GDM1 (cell line): ENCODE data around the gene DHX30.
"Not testable (repeated sequence)": the region's sequence is repeated elsewhere in the genome, so short reads cannot be mapped to it uniquely, and the experiment has no call there.

Source experiments
- DNase-seq: peaks from one replicate; lab custom pipeline; 2025; lab: John Stamatoyannopoulos, UW

DHX30 gene

DNA sequence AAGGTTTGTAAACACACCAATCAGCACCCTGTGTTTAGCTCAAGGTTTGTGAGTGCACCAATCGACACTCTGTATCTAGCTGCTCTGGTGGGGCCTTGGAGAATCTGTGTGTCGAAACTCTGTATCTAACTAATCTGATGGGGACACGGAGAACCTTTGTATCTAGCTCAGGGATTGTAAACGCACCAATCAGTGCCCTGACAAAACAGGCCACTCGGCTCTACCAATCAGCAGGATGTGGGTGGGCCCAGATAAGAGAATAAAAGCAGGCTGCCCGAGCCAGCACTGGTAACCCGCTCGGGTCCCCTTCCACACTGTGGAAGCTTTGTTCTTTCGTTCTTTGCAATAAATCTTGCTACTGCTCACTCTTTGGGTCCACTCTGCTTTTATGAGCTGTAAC lies 85.1 kb downstream of the DHX30 start:
- DNase-seq, result not testable (repeated sequence)

- no peak for DNase-seq
These were observed 86.2 kb downstream of the DHX30 start for GRCh38 chr3:47888986-47889757.

DNA sequence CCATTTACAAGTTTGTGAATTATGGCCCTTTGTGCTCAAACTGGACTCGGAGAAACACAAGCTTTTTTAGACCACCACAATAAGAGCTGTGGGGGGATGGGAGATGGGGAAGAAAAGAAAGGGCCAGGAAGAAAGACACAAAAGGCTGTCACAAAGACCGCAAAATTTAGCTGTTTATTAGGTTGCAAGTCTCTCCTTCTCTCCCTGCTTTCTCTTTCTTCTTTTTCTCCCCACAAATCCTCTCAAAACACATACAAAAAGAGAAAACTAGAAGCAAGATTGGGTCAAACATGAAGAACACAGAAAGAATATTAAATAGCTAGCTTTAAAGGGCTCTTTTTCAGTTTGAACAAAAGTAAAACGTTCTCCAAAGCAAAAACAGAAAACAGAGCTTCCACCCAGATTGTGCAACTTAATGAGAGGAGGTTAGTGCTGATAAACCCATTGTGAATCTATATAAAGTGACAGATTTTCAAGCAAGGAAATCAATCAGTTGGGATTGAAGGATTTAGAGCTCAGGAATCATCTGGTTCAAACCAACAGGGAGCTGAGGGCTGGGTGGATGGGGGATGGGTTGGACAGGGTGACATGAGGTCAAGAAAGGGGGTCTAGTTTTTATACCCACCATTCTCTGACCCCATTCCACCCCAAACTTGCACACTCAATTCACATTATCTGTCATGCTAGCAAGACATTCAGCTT lies 87.3 kb downstream of the DHX30 start:
- DNase-seq, result no peak

DNA sequence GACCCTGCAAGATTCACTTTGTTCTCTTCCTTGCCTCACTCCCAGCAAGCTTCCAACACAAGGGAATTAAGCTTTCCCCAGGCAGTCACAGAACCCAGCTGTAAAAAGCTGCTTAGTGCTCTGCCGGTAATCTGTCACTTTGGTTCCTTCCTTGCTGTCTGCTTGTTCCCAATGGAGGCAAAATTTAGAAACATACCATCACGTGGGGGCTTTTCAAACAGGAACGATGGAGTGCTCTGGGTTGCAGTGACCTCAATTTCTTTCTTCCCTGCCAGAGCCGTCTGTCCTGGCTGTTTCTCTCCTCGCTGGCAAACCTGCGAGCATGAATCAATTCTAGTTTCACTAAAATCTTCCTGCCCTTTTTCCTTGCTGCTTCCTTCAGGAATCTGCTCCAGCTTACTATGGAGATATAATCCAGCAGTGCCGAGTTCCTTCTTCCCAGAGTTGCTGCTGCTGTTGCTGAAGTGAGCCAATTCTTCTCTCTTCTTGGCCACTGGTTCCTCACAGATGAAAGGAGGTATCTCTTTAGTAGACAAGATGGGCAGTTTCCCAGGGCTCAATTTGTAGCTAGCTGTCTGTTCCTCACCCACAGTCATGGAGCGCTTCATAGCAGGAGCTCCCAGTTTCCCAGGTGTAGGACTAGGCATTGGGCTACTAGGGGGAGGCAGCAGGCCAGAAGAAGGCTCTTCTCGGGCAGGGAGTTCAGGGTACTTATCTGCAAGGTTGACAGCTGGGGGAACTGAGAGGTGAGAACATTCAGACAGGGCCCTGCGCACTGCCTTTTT lies 88.1 kb downstream of the DHX30 start:
- DNase-seq, result no peak

GRCh38 chr3:47891613-47892005 lies 88.7 kb downstream of the DHX30 start:
- DNase-seq, result no peak

DNA sequence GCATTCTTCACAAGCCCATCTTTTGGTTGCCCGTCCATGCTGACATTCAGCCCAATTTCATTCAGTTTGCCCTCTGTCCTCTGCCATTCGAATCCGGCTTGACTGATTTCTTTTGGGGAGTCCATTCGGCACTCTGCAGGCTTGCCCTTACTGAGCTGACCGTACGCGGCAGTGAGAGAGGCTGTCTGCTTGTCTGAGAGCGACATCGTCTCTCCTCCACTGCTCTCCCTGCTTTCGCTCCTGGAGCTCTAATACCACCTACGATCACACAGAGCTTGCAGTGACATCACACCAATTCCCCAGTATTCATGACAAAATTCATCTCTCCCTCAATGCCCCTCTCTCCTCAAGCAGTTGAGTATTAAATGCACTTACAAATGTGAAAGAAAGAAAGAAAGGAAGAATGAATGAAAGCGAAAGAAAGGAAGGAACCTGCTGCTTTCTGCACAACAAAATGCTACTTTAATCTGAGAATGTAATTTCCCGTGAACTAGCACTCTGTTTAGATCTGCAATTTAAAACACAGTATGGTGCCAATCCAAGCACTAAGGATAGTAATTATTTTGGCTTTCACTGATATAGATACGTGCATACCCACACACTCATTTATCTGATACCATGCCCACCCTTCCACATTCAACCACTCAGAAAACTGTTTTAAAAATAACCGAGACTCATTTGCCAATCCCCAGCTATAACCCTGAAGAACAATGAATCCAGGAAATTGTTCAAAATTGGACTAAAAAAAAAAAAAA lies 89.5 kb downstream of the DHX30 start:
- no peak for DNase-seq

GRCh38 chr3:47895241-47895640 lies 92.3 kb downstream of the DHX30 start:
- no peak for DNase-seq

DNA sequence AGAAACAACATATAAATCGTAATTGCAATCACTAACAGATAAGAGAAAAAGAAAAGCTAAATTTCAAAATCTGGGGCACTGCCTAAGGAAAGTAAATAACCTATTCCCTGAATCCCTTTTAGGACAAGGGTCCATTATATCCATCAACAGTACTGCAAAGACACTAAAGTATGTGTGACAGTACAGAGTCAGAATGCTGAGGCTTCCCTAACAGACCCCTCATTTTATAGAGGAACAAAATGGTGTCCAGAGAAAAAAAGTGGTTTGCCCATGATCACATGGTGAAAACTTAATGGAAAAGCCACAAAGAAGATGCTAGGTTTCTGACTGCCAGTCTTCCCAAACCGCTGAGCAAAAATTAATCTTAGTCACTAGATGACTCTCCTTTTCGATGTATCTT lies 93.8 kb downstream of the DHX30 start:
- DNase-seq, result no peak

DNA sequence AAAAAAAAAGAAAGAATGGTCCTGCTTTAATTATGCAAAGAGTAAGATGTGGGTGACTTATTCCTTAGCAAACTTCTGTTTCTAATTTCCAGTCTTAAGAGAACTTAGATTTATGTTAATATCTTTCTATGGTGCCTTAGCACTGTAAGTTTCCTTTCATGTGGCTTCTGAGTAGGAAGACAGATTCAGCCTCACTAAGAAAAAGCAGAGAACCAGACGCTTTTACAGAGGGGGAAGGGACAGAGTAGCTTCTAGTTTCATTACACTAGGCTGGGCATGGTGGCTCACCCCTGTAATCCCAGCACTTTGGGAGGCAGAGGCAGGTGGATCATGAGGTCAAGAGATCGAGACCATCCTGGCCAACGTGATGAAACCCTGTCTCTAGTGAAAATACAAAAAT lies 95.0 kb downstream of the DHX30 start:
- DNase-seq, result no peak

DNA sequence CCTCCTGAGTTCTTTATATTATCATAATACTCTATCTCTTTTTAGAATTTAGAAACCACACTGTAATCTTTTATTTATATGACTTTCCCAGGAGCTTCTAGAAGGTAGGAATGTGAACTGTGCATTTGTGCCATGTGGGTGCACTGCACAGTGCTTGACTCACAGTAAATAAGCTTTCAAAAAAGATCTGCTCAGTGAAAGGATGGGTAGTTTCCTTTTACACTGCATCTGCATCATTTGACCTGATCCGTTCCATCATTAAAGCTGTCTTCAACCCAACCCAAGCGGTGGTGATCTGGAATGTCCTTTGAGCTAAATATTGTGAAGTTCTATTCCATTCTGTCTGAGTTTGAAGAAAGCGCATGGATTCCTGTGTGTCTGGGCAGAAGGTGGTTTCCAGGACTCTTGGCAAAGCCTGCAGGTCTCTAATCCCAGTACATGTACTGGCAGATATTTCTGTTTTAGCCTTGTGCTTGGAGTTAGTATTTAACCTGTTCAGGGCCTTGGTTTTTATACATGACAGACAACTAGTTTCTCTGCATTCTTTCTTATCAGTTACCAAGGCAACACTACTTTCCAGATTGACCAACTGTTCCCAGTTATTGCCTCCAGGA lies 96.7 kb downstream of the DHX30 start:
- DNase-seq, result no peak
